Endothelial cell (in vitro differentiated cells): ENCODE results near the gene AKAP4. TPM values are rescaled to one million over a fixed set of nuclear protein-coding genes. Genes with fewer than 3 reads are reported as not detected.

Experiments
- DNase-seq: peaks from one replicate; pipeline ENCODE4 v3.0.0; 2021; ENCODE audit warnings: low spot score
- H3K27ac Mint-ChIP-seq: one replicate; pipeline ENCODE4 v1.8.0; 2021; ENCODE audit warnings: mixed read lengths, inconsistent platforms; ENCODE audit not compliant: unreplicated experiment
- H3K27me3 Mint-ChIP-seq: one replicate; pipeline ENCODE4 v1.8.0; 2021; ENCODE audit warnings: mild to moderate bottlenecking, moderate library complexity, mixed read lengths, inconsistent platforms; ENCODE audit not compliant: unreplicated experiment
- H3K36me3 Mint-ChIP-seq: one replicate; pipeline ENCODE4 v1.8.0; 2021; ENCODE audit warnings: mild to moderate bottlenecking, low read depth, mixed read lengths, inconsistent platforms; ENCODE audit not compliant: unreplicated experiment
- H3K4me1 Mint-ChIP-seq: one replicate; pipeline ENCODE4 v1.8.0; 2021; ENCODE audit warnings: mild to moderate bottlenecking, mixed read lengths, inconsistent platforms; ENCODE audit not compliant: unreplicated experiment
- H3K4me3 Mint-ChIP-seq: one replicate; pipeline ENCODE4 v1.8.0; 2021; ENCODE audit warnings: mild to moderate bottlenecking, mixed read lengths, inconsistent platforms; ENCODE audit not compliant: unreplicated experiment
- H3K9me3 Mint-ChIP-seq: one replicate; pipeline ENCODE4 v1.8.0; 2021; ENCODE audit warnings: mixed read lengths, inconsistent platforms; ENCODE audit not compliant: unreplicated experiment
- CTCF ChIP-seq: fragments of 200-600 bp; sonication (generic); IDR thresholded peaks from one replicate; pipeline ENCODE4 v1.5.0; 2021; ENCODE audit warnings: antibody characterized with exemption; ENCODE audit not compliant: unreplicated experiment
- total RNA-seq: library from RNA; stranded (reverse); fragmentation: NEBNext Ultra II Directional; extraction: Animal tissue kit (Norgen Biotek cat#: 25700); gene quantifications from one replicate; pipeline ENCODE4 v1.2.1, GENCODE V29; 2021; ENCODE audit not compliant: unreplicated experiment

Gene AKAP4
- total RNA-seq, 1 donor from 2014 or later, result not detected

- no peak for TF ChIP-seq CTCF
- Mint-ChIP-seq H3K36me3 (no peaks in the 10 kb centered on the region), H3K4me3 (no peak overlapping the region), H3K27ac (no peak overlapping the region), H3K9me3 (no peaks in the 10 kb centered on the region), H3K27me3 (no peaks in the 10 kb centered on the region), H3K4me1 (no peaks in the 10 kb centered on the region)
- no peak for DNase-seq
Observed at GRCh38 chrX:50157545-50158135, 43.2 kb downstream of the AKAP4 start.

DNA sequence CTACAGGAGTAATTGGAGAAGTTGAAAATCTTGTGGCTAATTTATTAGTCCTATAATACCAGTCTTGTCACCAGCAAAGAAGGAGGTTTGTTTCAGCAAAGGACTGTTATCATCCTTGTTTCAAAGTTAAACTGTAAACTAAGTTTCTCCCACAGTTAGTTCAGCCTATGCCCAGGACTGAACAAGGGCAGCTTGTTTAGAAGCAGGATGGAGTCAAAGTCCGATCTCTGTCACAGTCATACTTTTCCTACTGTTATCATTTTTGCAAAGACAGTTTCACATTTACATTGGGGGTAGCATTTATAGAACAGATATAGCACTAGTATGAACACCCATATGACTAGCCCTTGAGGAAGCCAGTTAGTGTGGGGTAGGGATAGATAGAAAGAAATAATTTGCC lies 46.4 kb downstream of the AKAP4 start:
- H3K4me1 Mint-ChIP-seq, result no peaks in the 10 kb centered on the region
- no peak overlapping the region for H3K4me3 Mint-ChIP-seq

GRCh38 chrX:50152456-50152855 lies 48.4 kb downstream of the AKAP4 start:
- Mint-ChIP-seq H3K27me3 (no peaks in the 10 kb centered on the region), H3K4me1 (no peaks in the 10 kb centered on the region), H3K4me3 (no peak overlapping the region), H3K9me3 (no peaks in the 10 kb centered on the region), H3K36me3 (no peaks in the 10 kb centered on the region), H3K27ac (no peak overlapping the region)
- no peak for TF ChIP-seq CTCF
- no peak for DNase-seq

More for the DNA sequence above, 46.4 kb downstream of the AKAP4 start:
- no peaks in the 10 kb centered on the region for H3K9me3 Mint-ChIP-seq
- H3K27ac Mint-ChIP-seq, result no peak overlapping the region
- no peak for DNase-seq
- H3K27me3 Mint-ChIP-seq, result no peaks in the 10 kb centered on the region
- TF ChIP-seq CTCF, result no peak
- H3K36me3 Mint-ChIP-seq, result no peaks in the 10 kb centered on the region

- Mint-ChIP-seq H3K4me3 (no peak overlapping the region), H3K9me3 (no peaks in the 10 kb centered on the region), H3K36me3 (no peaks in the 10 kb centered on the region), H3K27me3 (no peaks in the 10 kb centered on the region), H3K27ac (no peak overlapping the region), H3K4me1 (no peaks in the 10 kb centered on the region)
- DNase-seq, result no peak
- TF ChIP-seq CTCF, result no peak
Observed at GRCh38 chrX:50147972-50148371, 52.8 kb downstream of the AKAP4 start.

Other genes starting within 250 kb of the AKAP4 start
- gene CCNB3, start 3.8 kb upstream of the AKAP4 start, total RNA-seq, result 0.33 TPM